GM18519 (cell line): ENCODE results near the gene LINGO1.

Source experiments
- ATAC-seq: cut with Tn5 transposase; IDR thresholded peaks from one replicate; pipeline ENCODE4 v1.9.1; 2021; ENCODE audit warnings: mild to moderate bottlenecking, moderate library complexity; ENCODE audit not compliant: unreplicated experiment, low FRiP score

LINGO1 gene

GRCh38 chr15:77575203-77575934 is 57.3 kb downstream of the LINGO1 start:
- ATAC-seq = no peak

GRCh38 chr15:77574521-77575202 is 58.0 kb downstream of the LINGO1 start:
- no peak for ATAC-seq

GRCh38 chr15:77573802-77574201 is 58.9 kb downstream of the LINGO1 start:
- ATAC-seq = no peak

- ATAC-seq = no peak
Observed at GRCh38 chr15:77572186-77572585, 60.5 kb downstream of the LINGO1 start.

DNA sequence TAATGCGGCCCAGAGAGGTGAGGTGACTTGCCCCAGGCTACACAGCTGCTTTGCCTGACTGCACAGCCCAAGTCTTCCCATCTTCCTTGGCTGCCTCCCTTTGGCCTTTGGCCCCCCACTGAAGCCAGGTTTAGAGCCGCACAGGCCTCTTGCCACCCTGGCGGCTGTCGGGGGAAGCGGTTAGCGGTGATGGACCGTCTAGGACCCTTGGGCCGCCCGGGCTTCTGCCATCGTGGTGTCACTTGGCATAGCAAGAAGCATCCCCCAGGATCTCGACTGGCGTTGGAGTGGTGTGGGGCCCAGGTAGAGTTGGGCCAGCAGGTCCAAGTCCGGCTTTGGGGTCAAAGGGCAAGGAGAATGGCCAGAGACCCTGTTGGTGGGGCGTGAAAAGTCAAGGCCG is 61.0 kb downstream of the LINGO1 start:
- ATAC-seq = no peak

DNA sequence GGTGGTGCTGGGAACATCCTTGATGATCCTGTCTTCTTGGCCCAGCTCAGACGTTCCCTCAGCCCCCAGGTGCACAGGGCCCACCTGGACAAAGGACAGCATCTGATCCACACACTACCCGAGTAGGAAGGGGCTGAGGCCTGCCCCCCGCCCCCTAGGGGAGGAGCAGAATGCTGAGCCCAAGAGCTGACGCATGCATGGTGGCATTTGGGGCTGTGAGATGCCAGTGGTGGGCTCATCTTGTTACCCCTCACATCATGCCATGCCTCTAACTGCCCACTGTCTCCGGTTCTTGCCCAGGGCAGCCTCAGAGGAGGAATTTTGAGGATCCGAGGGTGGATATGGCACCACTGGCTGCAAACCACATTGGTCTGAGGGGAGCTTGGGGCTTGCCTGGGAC is 61.5 kb downstream of the LINGO1 start:
- ATAC-seq = no peak

DNA sequence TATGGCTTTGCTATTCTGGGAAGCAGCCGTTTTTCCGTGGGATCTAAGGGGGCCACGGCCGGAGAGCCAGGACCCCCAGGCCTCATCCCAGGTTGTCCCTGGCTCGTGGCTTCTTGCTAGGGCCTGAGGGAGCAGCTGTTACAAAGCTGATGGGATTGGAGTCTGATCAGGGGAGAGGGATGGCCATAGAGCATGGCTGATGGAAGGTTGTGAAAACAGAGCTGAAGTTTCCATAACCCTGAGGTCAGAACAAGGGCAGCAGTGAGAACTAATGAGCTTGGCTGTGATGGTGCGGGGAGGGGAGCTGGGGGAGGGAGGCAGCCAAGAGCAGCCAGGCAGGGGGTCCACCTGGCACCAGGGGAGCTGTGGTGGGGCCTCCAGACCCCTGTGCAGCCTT is 63.0 kb downstream of the LINGO1 start:
- no peak for ATAC-seq

DNA sequence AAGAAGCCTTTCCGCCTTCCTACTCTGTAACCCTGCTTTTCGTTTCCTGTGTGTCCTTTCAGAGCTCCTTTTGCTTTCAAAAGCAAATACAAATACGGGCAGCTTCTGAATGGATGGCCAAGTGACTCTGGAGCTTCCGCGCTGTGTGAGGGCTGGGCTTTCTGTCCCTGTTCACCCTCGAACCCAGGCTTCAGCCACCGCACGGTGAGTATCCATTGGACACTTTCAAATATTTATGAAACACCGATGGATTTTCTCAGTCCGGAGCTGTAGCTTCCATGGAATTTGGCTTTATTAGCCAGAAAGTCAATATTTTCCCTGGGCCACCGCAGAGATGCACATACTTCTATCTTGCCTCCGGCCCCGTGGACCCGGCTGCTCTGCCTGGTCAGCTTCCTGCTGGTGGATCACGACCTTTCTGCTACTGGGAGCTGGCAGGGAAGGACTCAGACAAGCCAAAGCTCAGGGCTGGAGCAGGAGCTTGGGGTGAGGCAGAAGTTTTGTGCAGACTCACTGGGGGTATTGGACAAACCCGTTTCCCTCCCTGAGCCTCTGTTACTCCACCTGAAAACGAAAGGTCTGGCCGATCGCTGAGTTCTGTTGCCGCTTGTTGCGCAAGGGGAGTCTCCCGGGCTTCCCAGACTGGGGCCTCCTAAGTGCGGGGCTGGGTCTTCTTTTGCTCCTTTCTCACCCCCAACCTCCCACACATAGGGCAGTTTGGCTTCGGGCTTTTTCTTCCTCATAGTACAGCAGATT is 63.6 kb downstream of the LINGO1 start:
- ATAC-seq = no peak

DNA sequence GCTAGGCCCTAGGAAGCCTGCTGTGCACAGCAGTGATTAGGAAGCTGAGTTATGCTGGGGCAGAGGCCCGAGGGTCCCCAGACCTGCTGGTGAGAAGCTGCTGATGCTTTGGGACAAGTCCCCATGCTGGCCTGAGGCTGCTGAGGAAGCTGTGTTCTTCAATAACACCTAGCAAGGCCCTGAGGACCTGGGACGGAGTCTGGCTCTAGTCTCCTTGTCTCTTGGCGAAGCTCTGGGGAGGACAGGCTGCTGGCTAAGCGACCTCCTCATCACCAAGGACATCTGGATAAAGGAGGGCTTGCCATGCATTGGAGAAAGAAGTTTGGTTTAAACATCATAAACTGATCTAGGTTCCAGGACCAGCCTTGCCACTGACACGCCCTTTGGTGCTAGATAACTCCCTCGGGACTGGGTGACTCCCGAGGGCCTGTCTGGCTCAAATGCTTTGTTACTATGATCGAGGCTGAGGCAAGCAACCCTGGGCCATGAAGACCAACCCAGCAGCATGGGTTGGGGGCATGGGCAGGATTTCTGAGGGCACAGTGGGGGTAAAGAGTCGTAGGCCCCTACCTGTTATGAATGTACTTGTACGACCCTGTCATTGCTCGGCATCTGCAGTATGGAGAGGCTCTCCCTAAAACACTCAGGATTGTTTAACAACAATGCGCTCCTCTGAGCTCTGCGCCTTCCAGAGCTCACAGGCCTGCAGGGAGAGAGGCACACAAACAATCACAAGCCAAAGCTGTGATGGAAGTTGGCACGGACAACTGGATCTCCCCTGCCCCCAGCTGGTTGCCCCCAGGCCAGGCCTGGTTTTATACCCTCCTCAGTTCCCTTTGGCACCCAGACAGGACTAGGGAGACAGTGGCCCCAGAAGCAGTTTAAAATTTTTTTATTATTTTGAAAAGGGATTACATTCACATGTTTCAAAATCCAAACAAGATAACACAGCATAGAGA is 64.4 kb downstream of the LINGO1 start:
- ATAC-seq = no peak

- no peak for ATAC-seq
Observed at GRCh38 chr15:77567202-77567601, 65.5 kb downstream of the LINGO1 start.

DNA sequence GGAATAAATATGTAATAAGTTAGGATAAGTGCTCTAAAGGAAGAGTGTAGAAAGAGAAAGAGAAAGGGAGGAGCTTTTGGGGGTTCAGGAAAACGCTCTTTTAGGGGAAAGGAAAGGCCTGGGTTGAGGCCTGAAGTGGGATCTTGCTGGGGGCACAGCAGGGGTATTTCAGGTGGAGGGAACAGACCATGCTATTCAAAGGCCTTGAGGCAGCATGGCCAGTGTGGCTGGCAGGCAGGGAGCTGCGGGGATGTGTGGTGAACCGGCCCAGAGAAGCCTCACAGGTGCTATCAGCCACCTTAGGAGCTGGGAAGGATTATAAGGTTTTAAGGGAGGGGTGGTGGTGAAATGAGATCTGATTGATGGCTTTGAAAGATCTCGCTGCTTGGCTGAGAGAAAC is 66.6 kb downstream of the LINGO1 start:
- no peak for ATAC-seq

DNA sequence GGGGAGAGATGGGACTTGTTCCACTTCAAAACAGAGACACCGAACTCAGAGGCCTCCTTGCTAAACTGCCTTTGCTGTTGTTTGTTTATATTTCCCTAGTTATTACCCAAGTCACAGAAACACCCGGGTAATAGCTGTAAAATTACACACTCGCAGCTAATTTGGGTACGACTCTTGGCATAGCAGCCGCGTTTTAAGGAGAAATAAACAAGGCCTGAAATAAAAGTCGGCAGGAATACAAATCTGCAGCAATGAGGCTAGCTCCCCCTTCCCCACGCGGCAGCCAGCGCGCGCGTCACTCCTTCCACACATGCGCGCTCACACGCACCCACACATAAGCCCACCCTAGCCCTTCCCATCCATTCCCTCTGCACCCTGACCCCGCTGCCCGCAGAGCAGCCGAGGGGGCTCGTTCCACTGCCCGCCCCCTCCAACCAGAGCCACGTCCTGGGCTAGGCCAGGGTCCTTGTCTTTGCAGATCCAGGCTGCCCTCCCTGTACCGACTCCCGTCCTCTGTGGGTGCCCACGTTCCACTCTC is 67.3 kb downstream of the LINGO1 start:
- ATAC-seq = no peak

DNA sequence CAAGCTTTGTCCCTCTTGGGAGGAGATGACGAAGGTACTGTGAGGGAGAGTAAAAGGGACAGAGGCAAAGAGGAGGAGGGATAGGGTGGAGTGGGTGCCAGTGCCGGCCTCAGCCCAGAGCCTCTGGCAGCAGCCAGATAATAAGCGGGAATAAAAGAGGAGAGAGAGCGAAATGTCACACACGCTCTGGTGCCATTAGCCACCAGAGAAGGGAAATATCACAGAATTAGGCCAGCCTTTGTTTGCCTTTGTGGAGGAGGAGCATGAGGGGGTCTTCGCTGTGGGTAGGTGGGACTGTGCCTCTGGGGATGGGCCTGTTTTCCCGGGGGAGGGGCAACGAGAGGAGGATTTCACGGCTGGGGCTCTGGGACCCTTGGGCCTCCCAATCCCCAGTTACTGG is 67.8 kb downstream of the LINGO1 start:
- no peak for ATAC-seq

- no peak for ATAC-seq
Observed at GRCh38 chr15:77564341-77564740, 68.4 kb downstream of the LINGO1 start.

DNA sequence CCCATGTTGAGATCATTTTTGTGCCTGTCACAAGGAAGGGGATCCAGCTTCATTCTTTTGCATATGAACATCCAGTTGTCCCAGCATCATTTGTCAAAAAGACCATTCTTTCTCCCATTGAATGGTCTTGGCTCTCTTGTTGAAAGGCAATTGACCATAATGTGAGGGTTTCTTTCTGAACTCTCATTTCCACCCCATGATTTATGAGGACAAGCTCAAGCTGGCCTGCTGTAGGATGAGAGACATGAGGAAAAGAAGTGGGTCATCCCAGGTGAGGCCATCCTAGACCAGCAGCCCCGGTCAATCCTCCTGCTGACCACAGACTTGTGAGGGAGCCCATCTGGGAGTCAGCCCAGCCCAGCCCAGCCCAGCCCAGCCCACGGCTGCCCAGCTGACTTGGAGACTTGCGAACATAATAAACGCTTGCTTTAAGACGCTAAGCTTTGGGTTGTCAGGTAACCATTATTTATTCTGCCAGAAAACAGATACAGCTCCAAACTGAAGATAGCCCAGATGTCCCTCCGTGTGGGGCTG is 69.0 kb downstream of the LINGO1 start:
- ATAC-seq = no peak
